Chondrocyte (in vitro differentiated cells): ENCODE data around the gene CHPF. TPM values are rescaled to one million over a fixed set of nuclear protein-coding genes. Genes with fewer than 3 reads are reported as not detected.

Experiments used
- DNase-seq: peaks from one replicate; pipeline ENCODE4 v3.0.0; 2021; ENCODE audit warnings: mixed read lengths, low spot score
- H3K27ac Mint-ChIP-seq: one replicate; pipeline ENCODE4 v1.8.0; 2021; ENCODE audit warnings: mild to moderate bottlenecking, moderate library complexity, mixed read lengths; ENCODE audit not compliant: unreplicated experiment
- H3K27me3 Mint-ChIP-seq: 2 replicates; pipeline ENCODE4 v1.8.0; 2021; ENCODE audit warnings: low read depth, mixed read lengths
- H3K36me3 Mint-ChIP-seq: 2 replicates; pipeline ENCODE4 v1.8.0; 2021; ENCODE audit warnings: low read depth, mixed read lengths
- H3K4me1 Mint-ChIP-seq: 2 replicates; pipeline ENCODE4 v1.8.0; 2021; ENCODE audit warnings: low read depth, mild to moderate bottlenecking, mixed read lengths
- H3K4me3 Mint-ChIP-seq: one replicate; pipeline ENCODE4 v1.8.0; 2021; ENCODE audit warnings: mild to moderate bottlenecking, moderate library complexity, mixed read lengths; ENCODE audit not compliant: unreplicated experiment
- H3K9me3 Mint-ChIP-seq: 2 replicates; pipeline ENCODE4 v1.8.0; 2021; ENCODE audit warnings: low read depth, mixed read lengths
- total RNA-seq: library from RNA; stranded (reverse); gene quantifications from 3 replicates; pipeline ENCODE4 v1.2.1, GENCODE V29; 2021
- TF ChIP-seq, protein P1 (sequence below): fragments of 200-600 bp; sonication (generic); IDR thresholded peaks from 2 replicates; pipeline ENCODE4 v1.5.0; 2021; ENCODE audit warnings: antibody characterized with exemption, mild to moderate bottlenecking, moderate library complexity

CHPF gene
- total RNA-seq, 1 donor from 2014 or later, result 276 TPM

DNA sequence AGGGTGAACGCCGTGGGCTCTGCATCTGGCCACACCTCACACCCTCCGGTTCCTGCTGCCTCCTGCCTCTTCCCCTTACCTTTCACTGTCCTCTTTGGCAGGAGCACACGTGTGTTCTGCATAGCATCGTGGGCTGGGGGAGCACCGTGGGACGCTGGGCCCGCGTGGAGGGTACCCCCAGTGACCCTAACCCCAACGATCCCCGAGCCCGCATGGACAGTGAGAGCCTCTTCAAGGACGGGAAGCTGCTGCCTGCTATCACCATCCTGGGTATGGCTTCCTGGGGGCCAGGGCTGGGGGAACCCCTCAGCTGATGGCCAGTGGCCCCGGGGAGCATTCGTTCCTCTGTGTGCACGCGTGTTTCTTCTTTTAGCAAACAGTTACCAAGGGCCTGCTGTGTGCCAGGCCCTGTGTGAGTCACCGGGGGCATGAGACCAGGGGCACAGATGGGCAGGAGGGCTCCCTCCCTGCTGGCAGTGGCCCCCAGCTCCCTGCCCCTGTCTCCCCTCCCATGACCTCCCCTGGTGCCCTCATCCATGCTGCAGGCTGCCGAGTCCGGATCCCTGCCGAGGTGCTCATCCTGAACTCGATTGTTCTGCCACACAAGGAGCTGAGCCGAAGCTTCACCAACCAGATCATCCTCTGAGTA is 37.3 kb downstream of the CHPF start:
- Mint-ChIP-seq H3K36me3 (peaks cover 15% of the 10 kb centered on the region), H3K27ac (no peak overlapping the region), H3K9me3 (no peaks in the 10 kb centered on the region), H3K4me3 (no peak overlapping the region), H3K27me3 (peaks cover 10% of the 10 kb centered on the region), H3K4me1 (peaks cover 16% of the 10 kb centered on the region)
- DNase-seq, result no peak
- TF ChIP-seq, protein P1, sequence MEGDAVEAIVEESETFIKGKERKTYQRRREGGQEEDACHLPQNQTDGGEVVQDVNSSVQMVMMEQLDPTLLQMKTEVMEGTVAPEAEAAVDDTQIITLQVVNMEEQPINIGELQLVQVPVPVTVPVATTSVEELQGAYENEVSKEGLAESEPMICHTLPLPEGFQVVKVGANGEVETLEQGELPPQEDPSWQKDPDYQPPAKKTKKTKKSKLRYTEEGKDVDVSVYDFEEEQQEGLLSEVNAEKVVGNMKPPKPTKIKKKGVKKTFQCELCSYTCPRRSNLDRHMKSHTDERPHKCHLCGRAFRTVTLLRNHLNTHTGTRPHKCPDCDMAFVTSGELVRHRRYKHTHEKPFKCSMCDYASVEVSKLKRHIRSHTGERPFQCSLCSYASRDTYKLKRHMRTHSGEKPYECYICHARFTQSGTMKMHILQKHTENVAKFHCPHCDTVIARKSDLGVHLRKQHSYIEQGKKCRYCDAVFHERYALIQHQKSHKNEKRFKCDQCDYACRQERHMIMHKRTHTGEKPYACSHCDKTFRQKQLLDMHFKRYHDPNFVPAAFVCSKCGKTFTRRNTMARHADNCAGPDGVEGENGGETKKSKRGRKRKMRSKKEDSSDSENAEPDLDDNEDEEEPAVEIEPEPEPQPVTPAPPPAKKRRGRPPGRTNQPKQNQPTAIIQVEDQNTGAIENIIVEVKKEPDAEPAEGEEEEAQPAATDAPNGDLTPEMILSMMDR, result no peak

DNA sequence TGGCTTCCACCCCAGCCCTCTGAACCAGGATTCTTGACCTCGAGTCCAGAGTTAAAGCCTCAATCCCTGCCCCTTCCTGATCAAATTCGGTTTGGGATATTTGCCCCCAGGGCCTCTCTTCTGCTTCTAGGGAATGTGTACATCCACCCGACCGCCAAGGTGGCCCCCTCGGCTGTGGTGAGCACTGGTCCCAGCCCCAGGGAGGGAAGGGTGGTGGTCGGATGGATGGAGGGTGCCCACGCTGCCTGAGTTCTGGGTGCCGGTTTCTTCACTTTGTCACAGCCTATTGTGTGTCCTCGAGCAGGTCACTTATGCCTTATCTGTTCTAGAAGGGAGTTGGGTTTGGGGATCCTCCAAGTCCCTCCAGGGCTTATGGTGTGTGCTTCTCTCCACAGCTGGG is 38.0 kb downstream of the CHPF start:
- no peak overlapping the region for H3K4me3 Mint-ChIP-seq
- DNase-seq, result no peak
- peaks cover 15% of the 10 kb centered on the region for H3K36me3 Mint-ChIP-seq
- H3K9me3 Mint-ChIP-seq, result no peaks in the 10 kb centered on the region
- peaks cover 5% of the 10 kb centered on the region for H3K27me3 Mint-ChIP-seq
- TF ChIP-seq, protein P1, result no peak
- no peak overlapping the region for H3K27ac Mint-ChIP-seq
- H3K4me1 Mint-ChIP-seq, result peaks cover 22% of the 10 kb centered on the region

DNA sequence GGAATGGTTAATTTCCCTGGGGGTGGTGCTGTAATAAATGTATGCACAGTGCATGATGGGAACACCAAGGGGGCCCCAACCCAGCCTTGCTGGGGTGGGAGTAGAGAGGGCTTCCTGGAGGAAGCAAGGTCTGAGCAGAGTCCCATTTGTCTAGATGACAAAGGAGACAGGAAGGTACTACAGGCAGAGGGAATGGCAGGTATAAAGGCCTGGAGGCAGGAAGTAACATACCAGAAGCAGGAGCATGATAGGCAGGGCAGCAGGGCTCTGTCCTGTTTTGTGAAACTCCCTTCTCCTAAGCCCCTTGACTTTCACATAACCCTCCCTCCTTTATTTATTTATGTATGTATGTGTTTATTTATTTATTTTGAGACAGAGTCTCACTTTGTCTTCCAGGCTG is 41.0 kb downstream of the CHPF start:
- no peak for DNase-seq
- H3K27ac Mint-ChIP-seq, result no peak overlapping the region
- H3K27me3 Mint-ChIP-seq, result no peaks in the 10 kb centered on the region
- peaks cover 15% of the 10 kb centered on the region for H3K36me3 Mint-ChIP-seq
- peaks cover 35% of the 10 kb centered on the region for H3K4me1 Mint-ChIP-seq
- TF ChIP-seq, protein P1, result no peak
- H3K9me3 Mint-ChIP-seq, result no peaks in the 10 kb centered on the region
- no peak overlapping the region for H3K4me3 Mint-ChIP-seq

DNA sequence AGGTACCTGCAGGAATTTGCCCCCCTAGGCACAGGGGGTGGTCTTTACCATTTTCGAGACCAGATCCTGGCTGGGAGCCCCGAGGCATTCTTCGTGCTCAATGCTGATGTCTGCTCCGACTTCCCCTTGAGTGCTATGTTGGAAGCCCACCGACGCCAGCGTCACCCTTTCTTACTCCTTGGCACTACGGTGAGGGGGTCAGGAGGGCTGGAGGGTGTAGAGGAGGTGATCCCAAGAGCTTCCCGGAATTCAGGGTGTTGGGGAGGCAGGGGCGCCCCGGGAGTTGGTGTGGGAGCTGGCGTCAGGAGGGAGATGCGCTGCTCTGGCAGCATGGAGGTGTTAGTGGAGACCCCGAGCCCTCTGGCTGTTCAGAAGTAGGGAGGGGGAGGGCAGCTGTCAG is 41.8 kb downstream of the CHPF start:
- Mint-ChIP-seq H3K36me3 (peaks cover 15% of the 10 kb centered on the region), H3K4me1 (peaks cover 38% of the 10 kb centered on the region), H3K4me3 (no peak overlapping the region), H3K27ac (no peak overlapping the region), H3K9me3 (no peaks in the 10 kb centered on the region), H3K27me3 (no peaks in the 10 kb centered on the region)
- TF ChIP-seq, protein P1, result no peak
- DNase-seq, result no peak

DNA sequence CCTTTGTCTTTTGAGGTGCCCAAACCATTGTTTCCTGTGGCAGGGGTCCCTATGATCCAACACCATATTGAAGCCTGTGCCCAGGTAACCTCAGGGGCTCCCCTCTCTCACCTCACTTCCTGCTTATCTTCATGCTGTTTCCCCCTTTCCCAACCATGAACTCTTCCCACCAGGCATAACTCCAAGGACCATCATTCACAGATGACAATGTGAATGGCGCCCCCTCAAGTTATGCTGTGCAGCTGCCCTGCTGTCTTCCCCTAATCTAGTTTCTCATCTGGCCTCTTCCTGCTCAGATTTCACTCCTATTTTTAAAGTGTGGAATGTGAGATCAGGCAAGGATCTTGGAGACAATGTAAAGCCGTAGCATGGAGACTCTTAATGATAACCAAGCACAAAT is 43.5 kb downstream of the CHPF start:
- TF ChIP-seq, protein P1, result peak; percentile 69
- Mint-ChIP-seq H3K27ac (peak overlapping the region; percentile 82), H3K4me1 (peaks cover 54% of the 10 kb centered on the region), H3K4me3 (peak overlapping the region; percentile 88), H3K27me3 (no peaks in the 10 kb centered on the region), H3K36me3 (peaks cover 12% of the 10 kb centered on the region), H3K9me3 (no peaks in the 10 kb centered on the region)
- DNase-seq, result no peak
